ENCODE measurements around the gene KRT36. TPM values are rescaled to one million over a fixed set of nuclear protein-coding genes. Genes with fewer than 3 reads are reported as not detected.

KRT36 gene
- 0.35 TPM for total RNA-seq (2013)
- polyA plus RNA-seq (under 1 TPM; 0.24 to 0.87 (median 0.25) TPM), polyA minus RNA-seq (not detected in 2 replicates), total RNA-seq (0 to 0.46 (median 0.12) reads per million in 11 experiments)

DNA sequence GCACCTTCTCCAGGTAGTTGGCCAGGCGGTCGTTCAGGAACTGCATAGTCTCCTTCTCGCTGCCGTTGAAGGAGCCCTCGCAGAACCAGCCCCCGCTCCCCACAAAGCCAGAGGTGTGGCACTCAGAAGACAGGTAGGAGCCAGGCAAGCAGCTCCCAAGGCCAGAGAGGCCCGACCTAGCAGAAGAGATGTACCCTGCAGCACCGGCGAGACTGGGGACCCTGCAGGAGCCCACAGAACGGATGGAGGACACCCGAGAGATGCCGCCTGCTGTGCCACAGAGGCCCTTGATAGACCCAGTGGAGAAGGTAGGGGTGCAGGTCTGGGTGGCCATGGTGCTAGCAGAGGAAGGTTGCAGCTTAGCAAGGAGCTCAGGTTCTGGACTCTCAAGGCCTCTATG, at the start of gene KRT36:
KRT36 (minus strand) TSS at position 380 of the 400 bp plus-strand sequence; CDS start at position 334, 46 bp downstream.
- peak within 1 kb of the TSS; percentile 73 to 85 for H3K27ac ChIP-seq (ENCODE audit: low read depth in 1 of 2, low read length in 2 of 2)
- no peaks in the 10 kb centered on the region for H4K20me1 ChIP-seq (ENCODE audit: insufficient read depth, low read length)
- H3K36me3 Mint-ChIP-seq = peaks cover 0 to 2% of the 10 kb centered on the region in 2 donors
- 98% methylated on average over 12 of the region's 12 CpGs for whole genome bisulfite sequencing (ENCODE audit: insufficient coverage)
- H3K4me3 ChIP-seq (replicated peaks in 1 of 3; ENCODE audit: low read depth in 2 of 3, low read length in 3 of 3) = peak within 1 kb of the TSS in 1 of 3 experiments; percentile 53
- peaks cover 47 to 54% of the 10 kb centered on the region in 2 donors for H3K4me1 ChIP-seq (ENCODE audit: control insufficient read depth in 1 of 2, insufficient read depth in 2 of 2, low read length in 2 of 2)
- TF ChIP-seq CTCF (IDR thresholded peaks at IDR 0.05) = no peak
- H2AFZ ChIP-seq (ENCODE audit: insufficient read depth, low read depth, low read length, poor library complexity, severe bottlenecking) = peak within 1 kb of the TSS; percentile 58
- peaks cover 1 to 3% (median 2%) of the 10 kb centered on the region in 3 donors for H3K27me3 Mint-ChIP-seq (ENCODE audit: low read depth in 3 of 3)
- no peak for DNase-seq
- H3K4me2 ChIP-seq (replicated peaks; ENCODE audit: extremely low read depth, low read length, poor library complexity, severe bottlenecking) = peak within 1 kb of the TSS; percentile 45
- H3K27me3 ChIP-seq (ENCODE audit: control insufficient read depth in 2 of 2, insufficient read depth in 2 of 2, low read length in 2 of 2) = no peaks in the 10 kb centered on the region
- peak within 1 kb of the TSS; percentile 82 to 93 (median 88) for H3K27ac Mint-ChIP-seq
- no peaks in the 10 kb centered on the region for H3K9me3 Mint-ChIP-seq
- H3K36me3 ChIP-seq (replicated peaks in 1 of 2; ENCODE audit: control insufficient read depth in 1 of 2, insufficient read depth in 2 of 2, low read length in 2 of 2) = no peaks in the 10 kb centered on the region
- intact Hi-C loops (cut with micrococcal nuclease) = loop anchor here in 1 of 2 donors (5.0 kb wide), 1 partner anchor 58 kb away; no protein-coding TSS in a partner anchor
- peaks cover 52% of the 10 kb centered on the region for H3K4me1 Mint-ChIP-seq
- peak within 1 kb of the TSS; percentile 11 for H3K9ac ChIP-seq (ENCODE audit: insufficient read depth, low read length, poor library complexity, severe bottlenecking)
- H3K4me3 Mint-ChIP-seq = peak within 1 kb of the TSS; percentile 43 to 76
- no peaks in the 10 kb centered on the region for H3K79me2 ChIP-seq (ENCODE audit: insufficient read depth, low read length)
- no peaks in the 10 kb centered on the region for H3K9me3 ChIP-seq (replicated peaks in 1 of 2; ENCODE audit: control insufficient read depth in 1 of 2, insufficient read depth in 1 of 2, low read length in 2 of 2)

GRCh38 chr17:41539071-41539492, 49.4 kb upstream of the KRT36 start:
- no peak overlapping the region for H3K27ac ChIP-seq (ENCODE audit: low read depth in 1 of 2, low read length in 2 of 2)
- Mint-ChIP-seq H3K4me1 (no peaks in the 10 kb centered on the region), H3K36me3 (no peaks in the 10 kb centered on the region), H3K9me3 (peaks cover 0 to 2% (median 0%) of the 10 kb centered on the region in 7 donors), H3K4me3 (no peak overlapping the region), H3K27me3 (ENCODE audit: low read depth in 3 of 3) (peaks cover 11 to 32% (median 22%) of the 10 kb centered on the region in 3 donors), H3K27ac (no peak overlapping the region)
- H3K4me2 ChIP-seq (replicated peaks; ENCODE audit: extremely low read depth, low read length, poor library complexity, severe bottlenecking) = no peak overlapping the region
- no peak overlapping the region for H2AFZ ChIP-seq (ENCODE audit: insufficient read depth, low read depth, low read length, poor library complexity, severe bottlenecking)
- no peaks in the 10 kb centered on the region for H3K9me3 ChIP-seq (replicated peaks in 1 of 2; ENCODE audit: control insufficient read depth in 1 of 2, insufficient read depth in 1 of 2, low read length in 2 of 2)
- intact Hi-C loops (cut with micrococcal nuclease) = no loop called here
- no peak for DNase-seq
- H3K4me3 ChIP-seq (replicated peaks in 1 of 3; ENCODE audit: low read depth in 2 of 3, low read length in 3 of 3) = no peak overlapping the region
- no peak overlapping the region for H3K9ac ChIP-seq (ENCODE audit: insufficient read depth, low read length, poor library complexity, severe bottlenecking)
- no peaks in the 10 kb centered on the region for H4K20me1 ChIP-seq (ENCODE audit: insufficient read depth, low read length)
- WGBS (ENCODE audit: insufficient coverage) = 89% methylated on average over 2 of the region's 5 CpGs
- no peak for TF ChIP-seq CTCF (IDR thresholded peaks at IDR 0.05)
- H3K27me3 ChIP-seq (ENCODE audit: control insufficient read depth in 2 of 2, insufficient read depth in 2 of 2, low read length in 2 of 2) = peaks cover 0 to 2% of the 10 kb centered on the region in 2 donors
- H3K4me1 ChIP-seq (ENCODE audit: control insufficient read depth in 1 of 2, insufficient read depth in 2 of 2, low read length in 2 of 2) = no peaks in the 10 kb centered on the region
- no peaks in the 10 kb centered on the region for H3K79me2 ChIP-seq (ENCODE audit: insufficient read depth, low read length)
- H3K36me3 ChIP-seq (replicated peaks in 1 of 2; ENCODE audit: control insufficient read depth in 1 of 2, insufficient read depth in 2 of 2, low read length in 2 of 2) = no peaks in the 10 kb centered on the region

Data from CD14-positive monocyte (primary cell).